Measurements from ENCODE around the gene MCOLN1. TPM values are rescaled to one million over a fixed set of nuclear protein-coding genes. Genes with fewer than 3 reads are reported as not detected.

The MCOLN1 gene
- total RNA-seq (2014; rRNA removed; shearing (Covaris generic)) (2.4 and 7.8 TPM in 2 replicates), total RNA-seq (2022) (16.7 and 18.3 TPM in 2 replicates), Bru-seq, nascent RNA (percentile 43 among the genes with signal in this experiment), BruChase-seq, experiment 1, labeled RNA remaining after a 6-hour chase (percentile 45 among the genes with signal in this experiment), BruChase-seq, experiment 2, labeled RNA remaining after a 2-hour chase (percentile 48 among the genes with signal in this experiment)
- long read RNA-seq, transcript MCOLN1-201 (14 exons, 2,082 nt) = major isoform, 16 of 32 reads
- long read RNA-seq, partial matches to known transcripts = 1 of 32 reads
- long read RNA-seq, other reads (novel, unspliced or antisense) = 13 of 32 reads

- no TSS peak for BruUV-seq (replicated peaks)
- CTCF ChIA-PET (ENCODE audit: unreplicated experiment) = interaction anchor here (0.6 kb wide), 1 partner anchor 168 kb away, joined by 3 read pairs; no protein-coding TSS in a partner anchor
- intact Hi-C loops (cut with micrococcal nuclease; ENCODE audit: unreplicated experiment) = loop anchor here (1.0 kb wide), 1 partner anchor 13 kb away; the partner anchor contains the start of gene PNPLA6
Observed at GRCh38 chr19:7522072-7522922, at the start of gene MCOLN1. Gene MCOLN1 (plus strand): TSS chr19:7522624. CDS start chr19:7522751, 127 bp downstream.

GRCh38 chr19:7475665-7476064 lies 46.8 kb upstream of the MCOLN1 start:
- TF ChIP-seq, protein P1, sequence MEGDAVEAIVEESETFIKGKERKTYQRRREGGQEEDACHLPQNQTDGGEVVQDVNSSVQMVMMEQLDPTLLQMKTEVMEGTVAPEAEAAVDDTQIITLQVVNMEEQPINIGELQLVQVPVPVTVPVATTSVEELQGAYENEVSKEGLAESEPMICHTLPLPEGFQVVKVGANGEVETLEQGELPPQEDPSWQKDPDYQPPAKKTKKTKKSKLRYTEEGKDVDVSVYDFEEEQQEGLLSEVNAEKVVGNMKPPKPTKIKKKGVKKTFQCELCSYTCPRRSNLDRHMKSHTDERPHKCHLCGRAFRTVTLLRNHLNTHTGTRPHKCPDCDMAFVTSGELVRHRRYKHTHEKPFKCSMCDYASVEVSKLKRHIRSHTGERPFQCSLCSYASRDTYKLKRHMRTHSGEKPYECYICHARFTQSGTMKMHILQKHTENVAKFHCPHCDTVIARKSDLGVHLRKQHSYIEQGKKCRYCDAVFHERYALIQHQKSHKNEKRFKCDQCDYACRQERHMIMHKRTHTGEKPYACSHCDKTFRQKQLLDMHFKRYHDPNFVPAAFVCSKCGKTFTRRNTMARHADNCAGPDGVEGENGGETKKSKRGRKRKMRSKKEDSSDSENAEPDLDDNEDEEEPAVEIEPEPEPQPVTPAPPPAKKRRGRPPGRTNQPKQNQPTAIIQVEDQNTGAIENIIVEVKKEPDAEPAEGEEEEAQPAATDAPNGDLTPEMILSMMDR (conservative IDR thresholded peaks at IDR 0.05; ENCODE audit: low read length) = no peak
- no peak for TF ChIP-seq EZH2phosphoT487 (IDR thresholded peaks at IDR 0.05; ENCODE audit: borderline replicate concordance, low read depth, low read length)
- no peak overlapping the region for H3K4me3 ChIP-seq (ENCODE audit: low read depth, low read length, poor library complexity, severe bottlenecking)
- H4K20me1 ChIP-seq (ENCODE audit: insufficient read depth, low read length) = no peaks in the 10 kb centered on the region
- no peak overlapping the region for H3K4me2 ChIP-seq (ENCODE audit: low read length)
- no TSS peak for BruUV-seq (replicated peaks)
- H3K79me2 ChIP-seq (ENCODE audit: insufficient read depth, low read depth, low read length) = no peaks in the 10 kb centered on the region
- H3K9me3 ChIP-seq (ENCODE audit: low read length) = no peaks in the 10 kb centered on the region
- peaks cover 7% of the 10 kb centered on the region for H3K4me1 ChIP-seq (ENCODE audit: insufficient read depth, low read length, poor library complexity, severe bottlenecking)
- POLR2A ChIA-PET = no interaction called here
- peaks cover 36% of the 10 kb centered on the region for H3K36me3 ChIP-seq (ENCODE audit: insufficient read depth, low read length)
- H2AFZ ChIP-seq (ENCODE audit: low read length) = no peak overlapping the region
- intact Hi-C loops (cut with micrococcal nuclease; ENCODE audit: unreplicated experiment) = no loop called here
- no peak overlapping the region for H3K27ac ChIP-seq (ENCODE audit: low read depth, low read length, poor library complexity, severe bottlenecking)
- DNase-seq (ENCODE audit: low spot score) = no peak
- no peaks in the 10 kb centered on the region for H3K9me2 ChIP-seq (ENCODE audit: insufficient read depth, low read length)
- CTCF ChIA-PET (ENCODE audit: unreplicated experiment) = interaction anchor here (0.6 kb wide), 1 partner anchor 20 kb away, joined by 3 read pairs; no protein-coding TSS in a partner anchor

More at GRCh38 chr19:7522072-7522922, at the start of gene MCOLN1:
- Histone ChIP-seq H3K36me3 (ENCODE audit: insufficient read depth, low read length) (no peaks in the 10 kb centered on the region), H3K27ac (ENCODE audit: low read depth, low read length, poor library complexity, severe bottlenecking) (no peak within 1 kb of the TSS), H3K9me3 (ENCODE audit: low read length) (no peaks in the 10 kb centered on the region), H3K79me2 (ENCODE audit: insufficient read depth, low read depth, low read length) (no peaks in the 10 kb centered on the region), H4K20me1 (ENCODE audit: insufficient read depth, low read length) (no peaks in the 10 kb centered on the region), H3K4me2 (ENCODE audit: low read length) (peak within 1 kb of the TSS; percentile 74), H3K9me2 (ENCODE audit: insufficient read depth, low read length) (no peaks in the 10 kb centered on the region), H3K4me3 (ENCODE audit: low read depth, low read length, poor library complexity, severe bottlenecking) (peak within 1 kb of the TSS; percentile 78), H2AFZ (ENCODE audit: low read length) (peak within 1 kb of the TSS; percentile 90), H3K4me1 (ENCODE audit: insufficient read depth, low read length, poor library complexity, severe bottlenecking) (peaks cover 14% of the 10 kb centered on the region)
- peak; percentile 99 for DNase-seq (ENCODE audit: low spot score)
- POLR2A ChIA-PET = interaction anchor here (1.1 to 1.7 kb wide), 3 partner anchors 10 to 83 kb away, joined by 4 to 7 read pairs (median 4); no protein-coding TSS in a partner anchor
- TF ChIP-seq EZH2phosphoT487 (IDR thresholded peaks at IDR 0.05; ENCODE audit: borderline replicate concordance, low read depth, low read length) = no peak
- TF ChIP-seq, protein P1 (conservative IDR thresholded peaks at IDR 0.05; ENCODE audit: low read length) = no peak

Data from OCI-LY7 (cell line).